NCI-H2171 (cell line): ENCODE measurements around the gene SLC25A21.
"Not testable (repeated sequence)": the region's sequence is repeated elsewhere in the genome, so short reads cannot be mapped to it uniquely, and the experiment has no call there.

Source experiments
- DNase-seq: peaks from one replicate; lab custom pipeline; 2025; lab: John Stamatoyannopoulos, UW

Gene SLC25A21

GRCh38 chr14:37172024-37172869, at the start of gene SLC25A21:
Gene SLC25A21 (minus strand): TSS chr14:37172606.
- DNase-seq: peak; percentile 59

- DNase-seq: no peak
These were observed 48.7 kb upstream of the SLC25A21 start for GRCh38 chr14:37221073-37221472.

GRCh38 chr14:37215345-37215744, 42.9 kb upstream of the SLC25A21 start:
- DNase-seq: no peak

GRCh38 chr14:37213016-37213415, 40.6 kb upstream of the SLC25A21 start:
- DNase-seq: no peak

- DNase-seq: no peak
These were observed 38.0 kb upstream of the SLC25A21 start for GRCh38 chr14:37210448-37210847.

GRCh38 chr14:37209617-37210016, 37.2 kb upstream of the SLC25A21 start:
- not testable (repeated sequence) for DNase-seq

- DNase-seq: not testable (repeated sequence)
These were observed 33.5 kb upstream of the SLC25A21 start for GRCh38 chr14:37205623-37206605.

GRCh38 chr14:37203423-37203822, 31.0 kb upstream of the SLC25A21 start:
- no peak for DNase-seq

- DNase-seq: no peak
These were observed 30.4 kb upstream of the SLC25A21 start for GRCh38 chr14:37202812-37203211.

- no peak for DNase-seq
These were observed 29.9 kb upstream of the SLC25A21 start for GRCh38 chr14:37202265-37202664.

GRCh38 chr14:37201724-37202123, 29.3 kb upstream of the SLC25A21 start:
- DNase-seq: no peak

- no peak for DNase-seq
These were observed 26.5 kb upstream of the SLC25A21 start for GRCh38 chr14:37198907-37199306.

- no peak for DNase-seq
These were observed 25.8 kb upstream of the SLC25A21 start for GRCh38 chr14:37198273-37198598.

- DNase-seq: peak; percentile 80
These were observed 25.2 kb upstream of the SLC25A21 start, which contains the start of gene MIPOL1 for GRCh38 chr14:37197421-37198272. Gene MIPOL1 (plus strand): TSS chr14:37197937. CDS start chr14:37247889, 49,952 bp downstream.

GRCh38 chr14:37196604-37197420, 24.4 kb upstream of the SLC25A21 start:
- no peak for DNase-seq

- DNase-seq: no peak
These were observed 22.9 kb upstream of the SLC25A21 start for GRCh38 chr14:37195327-37195726.

GRCh38 chr14:37194698-37195097, 22.3 kb upstream of the SLC25A21 start:
- DNase-seq: no peak

GRCh38 chr14:37189733-37190132, 17.3 kb upstream of the SLC25A21 start:
- DNase-seq: not testable (repeated sequence)

- not testable (repeated sequence) for DNase-seq
These were observed 15.6 kb upstream of the SLC25A21 start for GRCh38 chr14:37187840-37188577.

GRCh38 chr14:37187294-37187693, 14.9 kb upstream of the SLC25A21 start:
- no peak for DNase-seq
